Measurements from ENCODE around the gene GCNT4. TPM values are rescaled to one million over a fixed set of nuclear protein-coding genes. Genes with fewer than 3 reads are reported as not detected.

Gene GCNT4
- total RNA-seq, 1 experiment from 2014 or later, result 0.63 TPM

- H4K91ac ChIP-seq (ENCODE audit: insufficient read length, low read depth, low read length), result no peak overlapping the region
- no peaks in the 10 kb centered on the region for H3K27me3 ChIP-seq (ENCODE audit: insufficient read depth, low read length)
- no peaks in the 10 kb centered on the region for H3K9me3 ChIP-seq (ENCODE audit: control insufficient read depth, low read depth, low read length)
- no peaks in the 10 kb centered on the region for H3K79me2 ChIP-seq (ENCODE audit: insufficient read depth, low read length)
- Mint-ChIP-seq H3K27me3 (ENCODE audit: low read depth) (no peaks in the 10 kb centered on the region), H3K27ac (no peak overlapping the region), H3K4me1 (no peaks in the 10 kb centered on the region), H3K9me3 (no peaks in the 10 kb centered on the region), H3K36me3 (ENCODE audit: insufficient read depth in 1 of 3, low read depth in 3 of 3) (no peaks in the 10 kb centered on the region), H3K4me3 (no peak overlapping the region)
- H3K23ac ChIP-seq (ENCODE audit: insufficient read length, low read depth, low read length), result no peak overlapping the region
- no peak overlapping the region for H3K56ac ChIP-seq (ENCODE audit: insufficient read length, low read depth, low read length)
- H3K14ac ChIP-seq (ENCODE audit: insufficient read depth, low read length), result no peak overlapping the region
- no peak overlapping the region for H3K27ac ChIP-seq (ENCODE audit: insufficient read length, low read depth, low read length)
- TF ChIP-seq CTCF (conservative IDR thresholded peaks at IDR 0.05), result no peak
- H2BK12ac ChIP-seq (ENCODE audit: insufficient read length, low read depth, low read length), result no peak overlapping the region
- no peak overlapping the region for H3K9ac ChIP-seq (ENCODE audit: extremely low read depth, insufficient read length, low read length)
- no peak overlapping the region for H4K8ac ChIP-seq (replicated peaks; ENCODE audit: insufficient read length, low read depth, low read length)
- no peak overlapping the region for H4K5ac ChIP-seq (ENCODE audit: insufficient read length, low read depth, low read length)
- no peaks in the 10 kb centered on the region for H3K23me2 ChIP-seq (ENCODE audit: insufficient read length, low read depth, low read length, poor library complexity, severe bottlenecking)
- no peak overlapping the region for H2BK20ac ChIP-seq (ENCODE audit: low read depth, low read length, poor library complexity, severe bottlenecking)
- H3K4me2 ChIP-seq (ENCODE audit: insufficient read depth, insufficient read length, low read length), result no peak overlapping the region
- no peak overlapping the region for H3T11ph ChIP-seq (ENCODE audit: low read length)
- H3K4ac ChIP-seq (ENCODE audit: low read depth, low read length), result no peak overlapping the region
- H4K20me1 ChIP-seq (ENCODE audit: control insufficient read depth, insufficient read depth, insufficient read length), result no peaks in the 10 kb centered on the region
- H2AFZ ChIP-seq (ENCODE audit: low read length), result no peak overlapping the region
- DNase-seq, result no peak
- no peak overlapping the region for H2BK120ac ChIP-seq (ENCODE audit: low read depth, low read length, poor library complexity, severe bottlenecking)
- H3K4me1 ChIP-seq (ENCODE audit: insufficient read depth, low read length), result no peaks in the 10 kb centered on the region
- no peaks in the 10 kb centered on the region for H3K79me1 ChIP-seq (ENCODE audit: insufficient read depth, low read depth, low read length, poor library complexity, severe bottlenecking)
- H2AK5ac ChIP-seq (ENCODE audit: insufficient read length, low read length), result no peak overlapping the region
- H2BK15ac ChIP-seq (ENCODE audit: low read depth, low read length), result no peak overlapping the region
- H3K18ac ChIP-seq (ENCODE audit: insufficient read length, low read depth, low read length), result no peak overlapping the region
- no peak overlapping the region for H2BK5ac ChIP-seq (ENCODE audit: insufficient read length, low read length)
Observed at GRCh38 chr5:75071100-75071499, 18.7 kb upstream of the GCNT4 start.
